NCI-H2107 (cell line): ENCODE data around the gene TMEM114.
A peak's percentile ranks its signal among the peaks of the same experiment; 100 is the strongest.
"Not testable (repeated sequence)": the region's sequence is repeated elsewhere in the genome, so short reads cannot be mapped to it uniquely, and the experiment has no call there.

ENCODE experiments used
- DNase-seq: peaks from one replicate; lab custom pipeline; 2025; lab: John Stamatoyannopoulos, UW

TMEM114 gene

DNA sequence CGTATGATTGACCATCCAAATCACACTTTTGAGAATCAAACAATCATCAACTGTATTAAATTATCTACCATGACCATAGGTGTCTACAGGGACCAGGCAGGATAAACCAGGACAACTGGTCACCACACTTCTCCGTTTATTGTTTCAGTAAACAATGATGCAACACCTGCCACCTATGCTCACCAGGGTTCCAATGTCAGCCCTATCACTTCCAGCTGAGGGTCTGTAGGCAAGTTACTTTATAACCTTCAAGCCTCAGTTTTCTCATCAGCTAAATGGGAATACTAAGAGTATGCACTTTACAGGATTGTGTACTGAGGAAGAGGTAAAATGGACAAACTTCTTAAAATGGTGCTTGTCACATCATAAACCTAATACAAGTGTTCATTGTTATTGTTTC is 14.9 kb downstream of the TMEM114 start:
- DNase-seq = no peak

DNA sequence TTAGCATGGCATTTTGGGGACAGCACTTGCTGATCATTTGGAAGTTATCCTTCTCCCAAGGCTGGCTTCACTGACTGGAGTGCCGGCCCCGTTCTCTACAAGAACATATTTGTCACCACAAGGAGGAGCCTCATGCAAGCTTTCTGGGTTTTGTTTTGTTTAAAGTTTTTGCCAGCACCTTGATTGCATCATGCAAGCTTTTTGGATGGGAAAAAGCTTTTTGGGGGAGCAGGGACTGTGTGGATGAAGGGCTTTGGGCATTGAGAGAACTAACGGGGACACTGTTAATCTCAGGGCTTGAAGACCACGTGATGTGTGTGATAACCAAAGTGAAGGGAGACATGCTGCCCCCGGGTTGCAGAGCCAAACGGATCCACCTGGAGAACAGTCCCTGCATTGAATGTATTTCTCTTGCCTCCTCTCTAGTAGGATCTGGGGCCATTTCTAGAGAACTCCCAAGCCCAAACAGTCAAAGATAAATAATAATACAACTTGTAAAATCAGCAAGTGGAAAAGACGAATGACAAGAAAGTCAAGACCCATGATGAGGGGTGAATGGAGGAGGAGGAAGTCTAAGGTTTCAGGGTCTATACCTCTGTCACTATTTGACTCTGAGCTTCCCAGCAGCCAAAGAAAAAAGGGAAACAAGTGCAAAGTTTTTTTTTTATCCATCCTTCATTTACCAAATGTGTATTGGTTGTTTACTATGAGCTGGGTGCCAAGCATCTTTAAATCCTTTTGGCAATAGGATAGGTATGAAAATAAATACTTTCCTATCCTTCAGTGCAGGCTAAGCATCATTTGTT is 17.2 kb downstream of the TMEM114 start:
- no peak for DNase-seq

DNA sequence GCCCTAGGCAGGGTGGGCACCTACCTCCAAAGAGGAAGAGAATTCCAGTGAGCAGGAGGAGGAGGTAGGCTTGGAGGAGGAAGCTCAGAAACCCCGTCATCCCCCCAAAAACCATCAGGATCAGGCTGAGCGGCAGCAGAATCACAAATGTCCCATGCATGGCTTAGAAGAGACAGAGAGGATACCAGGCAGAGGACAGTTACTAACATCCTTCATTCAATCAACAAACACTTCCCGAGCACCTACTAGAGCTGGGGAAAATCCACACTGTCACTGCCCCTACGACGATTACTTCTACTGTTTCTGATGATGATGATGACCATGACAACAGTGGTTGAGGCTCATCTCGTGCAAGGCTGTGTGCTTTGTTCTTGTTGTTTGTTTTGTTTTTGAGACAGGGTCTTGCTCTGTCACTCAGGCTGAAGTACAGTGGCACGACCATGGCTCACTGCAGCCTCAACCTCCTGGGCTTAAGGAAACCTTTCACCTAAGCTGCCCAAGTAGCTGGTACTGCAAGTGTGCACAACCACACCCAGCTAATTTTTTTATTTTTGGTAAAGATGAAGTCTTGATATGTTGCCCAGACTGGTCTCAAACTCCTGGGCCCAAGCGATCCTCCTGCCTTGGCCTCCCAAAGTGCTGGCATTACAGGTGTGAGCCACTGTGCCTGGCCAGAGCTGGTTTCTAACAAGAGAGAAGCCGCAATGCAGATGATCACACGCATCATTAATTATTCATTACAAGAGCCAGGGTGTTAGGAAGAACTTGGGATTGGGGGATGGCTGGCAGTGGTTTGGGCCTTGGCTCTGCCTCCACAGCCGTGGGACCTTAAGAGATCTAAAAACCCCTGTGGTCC is 18.0 kb downstream of the TMEM114 start:
- no peak for DNase-seq

DNA sequence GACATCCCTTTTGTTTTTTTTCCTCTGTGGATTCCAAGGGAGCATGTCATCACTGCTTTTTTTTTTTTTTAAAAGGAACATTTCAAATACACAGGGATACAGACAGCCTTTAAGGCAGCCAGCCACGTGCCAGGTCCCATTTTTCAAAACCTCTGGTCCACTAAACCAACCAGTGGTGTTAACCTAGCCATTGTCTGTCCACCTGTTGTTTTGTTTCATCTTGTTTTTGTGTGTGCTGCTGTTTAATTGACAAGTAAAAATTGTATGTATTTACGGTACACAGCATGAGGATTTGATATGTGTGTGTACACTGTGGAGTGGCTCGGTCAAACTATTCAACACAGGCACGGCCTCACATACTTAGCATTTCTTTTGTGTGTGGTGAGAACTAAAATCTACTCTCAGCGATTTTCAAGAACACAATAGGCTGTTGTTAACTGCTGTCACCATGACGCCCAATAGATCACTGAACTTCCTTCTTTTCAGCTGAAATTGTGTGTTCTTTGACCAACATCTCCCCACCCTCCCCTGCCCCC is 19.2 kb downstream of the TMEM114 start:
- no peak for DNase-seq

DNA sequence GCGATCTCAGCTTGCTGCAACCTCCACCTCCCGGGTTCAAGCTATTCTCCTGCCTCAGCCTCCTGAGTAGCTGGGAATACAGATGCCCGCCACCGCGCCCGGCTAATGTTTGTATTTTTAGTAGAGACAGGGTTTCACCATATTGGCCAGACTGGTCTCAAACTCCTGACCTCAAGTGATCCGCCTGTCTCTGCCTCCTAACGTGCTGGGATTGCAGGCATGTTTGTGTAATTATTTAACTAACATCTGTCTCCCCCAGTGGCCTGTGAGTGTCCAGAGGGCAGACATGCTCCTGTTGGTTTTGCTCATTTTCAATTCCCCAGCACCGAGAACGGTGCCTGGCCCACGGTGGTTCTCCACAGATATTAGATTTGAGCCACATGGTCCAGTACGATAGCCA is 19.9 kb downstream of the TMEM114 start:
- not testable (repeated sequence) for DNase-seq

DNA sequence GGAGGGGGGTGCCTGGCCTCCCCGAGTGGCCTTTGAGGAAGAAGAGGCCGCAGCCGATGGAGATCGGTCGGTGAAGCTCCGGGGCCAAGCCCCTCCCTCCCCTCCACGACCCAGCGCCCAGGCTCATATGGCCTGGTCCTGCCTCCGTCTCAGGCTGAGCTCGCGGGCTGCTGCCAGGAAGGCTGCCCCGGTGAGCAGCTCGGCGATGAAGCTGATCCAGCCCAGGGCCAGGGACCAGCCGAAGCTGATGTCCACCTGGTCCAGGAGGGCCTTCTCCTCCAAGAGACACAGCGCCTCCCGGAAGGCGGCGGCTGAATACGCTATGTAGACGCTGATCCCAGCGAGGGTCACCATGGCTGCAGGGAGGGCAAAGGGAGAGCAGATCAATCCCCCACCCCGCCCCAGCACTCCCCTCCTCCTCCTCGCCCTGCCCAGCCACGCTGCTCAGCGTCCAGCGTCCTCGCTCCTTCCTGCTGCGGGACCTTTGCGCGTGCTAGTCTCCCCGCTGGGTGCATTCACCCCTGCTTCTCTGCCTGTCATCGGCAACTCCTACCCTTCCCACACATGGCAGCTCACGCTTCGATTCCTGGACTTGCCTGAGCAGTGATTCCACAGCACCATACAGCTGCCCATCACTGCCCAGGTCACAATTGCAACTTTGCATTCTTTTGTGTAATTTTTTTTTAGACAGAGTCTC is 20.5 kb downstream of the TMEM114 start:
- DNase-seq = no peak

DNA sequence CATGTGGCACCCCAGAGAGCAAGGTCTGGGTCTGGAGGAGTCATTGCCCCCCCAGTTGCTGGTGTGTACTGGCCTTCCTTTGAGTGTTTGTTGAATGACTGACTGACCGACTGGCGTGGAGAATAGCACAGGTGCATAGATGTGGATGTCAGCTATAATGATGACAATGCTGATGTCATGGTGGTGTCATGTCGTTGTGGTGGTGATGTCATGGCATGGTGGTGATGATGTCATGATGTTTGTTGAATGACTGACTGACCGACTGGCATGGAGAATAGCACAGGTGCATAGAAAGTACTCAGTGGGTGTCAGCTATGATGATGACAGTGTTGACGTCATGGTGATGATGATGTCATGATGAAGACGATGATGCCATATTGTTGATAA is 22.1 kb downstream of the TMEM114 start:
- DNase-seq = no peak

DNA sequence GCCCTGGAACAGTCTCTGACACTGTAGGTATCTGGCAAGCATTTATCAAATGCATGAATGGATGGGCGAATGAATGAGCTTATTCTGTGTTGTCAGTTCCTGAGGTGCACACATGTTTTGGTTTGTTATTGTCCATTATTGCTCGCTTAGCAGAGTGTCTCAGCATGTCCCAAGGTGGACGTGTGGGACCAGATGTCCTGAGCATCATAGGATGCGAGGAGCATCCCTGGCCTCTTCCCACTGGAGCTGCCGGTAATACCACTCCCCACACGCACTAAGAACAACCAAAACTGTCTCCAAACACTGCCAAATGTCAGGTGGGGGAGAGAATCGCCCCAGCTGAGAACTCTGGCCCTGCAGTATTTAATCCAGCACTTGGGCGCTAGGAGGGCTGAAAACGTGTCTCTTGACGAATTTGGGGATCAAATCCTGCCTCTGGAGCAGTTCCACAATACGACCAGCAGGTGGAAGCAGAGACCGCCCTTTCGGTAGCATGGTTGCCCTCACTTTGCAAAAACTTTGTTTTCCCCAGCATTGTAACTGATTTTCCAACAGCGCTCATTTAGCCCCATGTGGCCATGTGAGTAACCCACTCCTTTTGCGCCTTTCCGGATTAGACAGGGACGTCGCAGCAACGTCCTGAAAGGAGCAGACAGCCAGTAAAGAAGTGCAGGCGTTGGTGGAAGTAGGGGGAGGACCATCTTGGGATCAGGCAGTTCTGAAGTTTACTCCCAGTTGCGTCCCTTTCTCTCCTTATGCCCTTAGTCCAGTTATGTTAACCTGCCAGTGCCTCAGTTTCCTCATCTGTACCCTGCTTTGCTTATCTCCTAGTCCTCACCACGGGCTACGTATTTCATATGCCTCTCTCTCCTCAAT is 22.7 kb downstream of the TMEM114 start:
- peak; percentile 83 for DNase-seq

DNA sequence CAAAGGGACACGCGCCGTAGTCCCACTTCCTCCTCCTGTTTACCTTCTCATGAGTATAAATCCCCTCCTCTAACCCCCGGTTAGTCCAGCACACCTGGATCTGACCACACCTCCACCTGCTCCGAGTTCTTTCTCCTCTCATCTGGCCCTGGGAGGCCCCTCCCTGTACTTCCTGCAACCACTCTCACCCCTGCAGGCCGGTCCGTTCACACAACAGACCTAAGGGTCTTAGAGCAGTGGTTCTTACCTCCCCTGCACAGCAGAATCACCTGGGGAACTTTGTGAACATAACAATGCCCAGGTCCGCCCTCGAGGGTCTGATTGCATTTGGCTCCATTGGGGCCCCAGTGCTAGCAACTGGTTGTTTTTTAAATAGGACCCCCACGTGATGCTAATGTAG is 24.8 kb downstream of the TMEM114 start:
- DNase-seq = no peak

DNA sequence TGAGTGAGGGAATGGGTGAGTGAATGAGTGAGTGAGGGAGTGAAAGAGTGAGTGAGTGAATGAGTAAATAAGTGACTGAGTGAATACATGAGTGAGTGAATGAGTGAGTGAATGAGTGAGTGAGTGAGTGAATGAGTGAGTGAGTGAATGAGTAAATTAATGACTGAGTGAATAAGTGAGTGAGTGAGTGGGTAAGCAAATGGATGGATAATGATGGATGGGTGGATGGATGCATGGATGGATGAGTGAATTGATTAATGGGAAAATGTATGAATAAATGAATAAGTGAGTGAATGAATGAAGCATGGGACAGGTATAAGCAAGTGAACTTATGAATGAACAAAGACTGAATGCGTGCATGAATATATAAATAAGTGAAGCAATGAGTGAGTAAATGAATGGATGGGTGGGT is 25.4 kb downstream of the TMEM114 start:
- no peak for DNase-seq

DNA sequence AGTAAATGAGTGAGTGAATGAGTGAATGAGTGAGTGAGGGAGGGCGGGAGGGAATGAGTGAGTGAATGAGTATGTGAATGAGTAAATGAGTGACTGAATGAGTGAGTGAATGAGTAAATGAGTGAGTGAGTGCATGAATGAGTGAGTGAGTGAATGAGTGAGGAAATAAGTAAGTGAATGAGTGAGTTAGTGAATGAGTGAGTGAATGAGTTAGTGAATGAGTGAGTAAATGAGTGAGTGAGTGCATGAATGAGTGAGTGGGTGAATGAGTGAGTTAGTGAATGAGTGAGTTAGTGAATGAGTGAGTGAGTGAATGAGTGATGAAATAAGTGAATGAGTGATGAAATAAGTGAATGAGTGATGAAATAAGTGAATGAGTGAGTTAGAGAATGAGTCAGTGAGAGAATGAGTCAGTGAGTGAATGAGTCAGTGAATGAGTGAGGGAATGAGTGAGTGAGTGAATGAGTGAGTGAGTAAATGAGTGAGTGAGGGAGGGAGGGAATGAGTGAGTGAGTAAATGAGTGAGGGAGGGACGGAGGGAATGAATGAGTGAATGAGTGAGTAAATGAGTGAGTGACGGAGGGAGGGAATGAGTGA is 26.3 kb downstream of the TMEM114 start:
- DNase-seq = not testable (repeated sequence)

DNA sequence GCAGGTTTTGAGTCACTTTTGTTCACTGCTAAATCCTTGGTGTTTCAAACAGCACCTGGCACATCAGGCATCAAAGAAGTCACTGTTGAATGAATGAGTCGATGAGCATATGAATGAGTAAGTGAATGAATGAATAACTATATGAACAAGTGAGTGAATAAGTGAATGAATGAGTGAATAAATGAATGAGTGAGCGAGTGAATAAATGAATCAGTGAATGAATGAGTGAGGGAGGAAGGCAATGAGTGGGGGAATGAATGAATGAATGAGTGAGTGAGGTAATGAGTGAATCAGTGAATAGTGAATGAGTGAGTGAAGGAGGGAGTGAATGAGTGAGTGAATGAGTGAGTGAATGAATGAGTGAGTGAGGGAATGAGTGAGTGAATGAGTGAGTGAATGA is 28.8 kb downstream of the TMEM114 start:
- DNase-seq = no peak

DNA sequence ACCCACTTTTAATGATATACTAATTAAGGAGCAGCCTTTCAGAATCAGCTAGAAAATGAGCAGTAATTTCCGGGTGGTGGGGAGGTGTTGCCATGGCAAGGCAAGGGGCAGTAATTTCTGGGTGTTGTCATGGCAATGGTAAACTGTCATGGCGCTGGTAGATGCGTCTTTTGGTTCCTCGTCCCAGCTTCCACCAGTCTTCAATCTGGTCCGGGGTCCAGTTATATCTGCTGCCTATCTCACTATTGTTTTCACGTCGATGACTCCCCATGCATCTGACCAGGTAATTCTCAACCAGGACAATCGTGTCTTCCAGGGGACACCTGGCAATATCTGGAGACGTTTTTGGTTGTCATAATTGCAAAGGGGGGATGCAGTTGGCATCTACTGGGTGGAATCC is 34.9 kb downstream of the TMEM114 start:
- no peak for DNase-seq

DNA sequence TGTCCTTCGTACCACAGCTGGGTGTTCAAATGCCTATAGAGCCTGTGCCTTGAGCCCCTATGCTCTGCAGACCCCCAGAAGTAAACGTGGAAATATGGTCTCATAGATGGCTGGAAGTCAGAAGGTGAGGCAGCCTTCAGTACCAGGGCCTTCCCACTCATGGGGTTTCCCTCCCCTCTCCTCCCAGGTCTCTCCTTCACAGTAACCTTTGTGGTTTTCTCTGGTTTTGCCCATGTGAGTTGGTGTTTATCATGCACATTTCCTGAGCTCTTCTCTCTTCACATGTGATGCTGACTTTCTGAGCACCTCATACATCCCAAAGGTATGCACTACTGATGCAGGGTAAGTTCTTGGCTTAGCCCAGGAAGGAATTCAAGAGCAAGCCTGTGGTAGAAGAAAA is 35.4 kb downstream of the TMEM114 start:
- no peak for DNase-seq

DNA sequence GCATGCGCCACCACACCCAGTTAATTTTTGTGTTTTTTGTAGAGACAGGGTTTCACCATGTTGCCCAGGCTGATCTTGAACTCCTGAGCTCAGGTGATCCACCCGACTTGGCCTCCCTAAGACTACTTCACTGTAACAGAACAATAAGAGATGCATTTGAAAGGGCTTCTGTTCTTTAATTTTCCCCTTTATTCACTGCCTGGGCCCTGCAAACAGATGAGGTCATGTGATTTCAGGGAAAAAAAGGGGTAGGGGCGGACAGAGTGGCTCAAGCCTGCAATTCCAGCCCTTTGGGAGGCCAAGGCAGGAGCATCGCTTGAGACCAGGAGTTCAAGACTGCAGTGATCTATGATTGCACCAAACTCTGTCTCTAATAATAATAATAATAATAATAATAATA is 36.3 kb downstream of the TMEM114 start:
- no peak for DNase-seq

DNA sequence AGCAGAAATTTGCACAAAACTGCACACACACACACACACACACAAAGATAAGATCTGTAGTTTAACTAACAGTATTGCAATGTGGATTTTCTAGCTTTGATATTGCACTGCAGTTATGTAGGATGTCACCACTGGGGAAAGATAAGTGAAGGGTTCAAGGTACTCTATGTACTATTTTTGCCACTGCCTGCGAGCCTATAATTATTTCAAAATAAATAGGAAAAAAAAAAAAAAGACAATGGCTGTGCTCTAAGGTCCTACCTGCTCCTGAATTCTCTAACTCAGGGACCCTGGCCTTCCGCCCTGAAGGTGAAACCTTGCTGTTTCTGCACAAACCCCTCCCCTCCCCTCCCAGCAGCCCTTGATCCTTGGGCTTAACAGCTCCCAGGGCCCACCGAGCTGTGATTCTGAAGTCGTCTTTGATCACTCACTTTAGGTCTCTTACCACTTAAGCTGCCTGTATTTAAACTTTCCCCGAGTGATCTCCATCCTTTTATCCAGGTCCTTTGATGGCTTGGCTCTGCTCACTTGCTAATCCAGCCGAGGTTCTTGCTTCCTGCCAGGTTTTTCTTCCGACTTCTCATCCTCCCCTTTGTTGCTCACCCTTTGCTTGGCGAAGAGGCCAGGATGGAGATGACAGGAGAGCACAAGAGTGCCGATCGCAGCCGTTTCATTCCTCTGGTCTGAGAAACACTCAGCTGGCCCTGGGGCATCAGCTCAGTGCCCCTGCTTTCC is 37.7 kb downstream of the TMEM114 start:
- DNase-seq = no peak

DNA sequence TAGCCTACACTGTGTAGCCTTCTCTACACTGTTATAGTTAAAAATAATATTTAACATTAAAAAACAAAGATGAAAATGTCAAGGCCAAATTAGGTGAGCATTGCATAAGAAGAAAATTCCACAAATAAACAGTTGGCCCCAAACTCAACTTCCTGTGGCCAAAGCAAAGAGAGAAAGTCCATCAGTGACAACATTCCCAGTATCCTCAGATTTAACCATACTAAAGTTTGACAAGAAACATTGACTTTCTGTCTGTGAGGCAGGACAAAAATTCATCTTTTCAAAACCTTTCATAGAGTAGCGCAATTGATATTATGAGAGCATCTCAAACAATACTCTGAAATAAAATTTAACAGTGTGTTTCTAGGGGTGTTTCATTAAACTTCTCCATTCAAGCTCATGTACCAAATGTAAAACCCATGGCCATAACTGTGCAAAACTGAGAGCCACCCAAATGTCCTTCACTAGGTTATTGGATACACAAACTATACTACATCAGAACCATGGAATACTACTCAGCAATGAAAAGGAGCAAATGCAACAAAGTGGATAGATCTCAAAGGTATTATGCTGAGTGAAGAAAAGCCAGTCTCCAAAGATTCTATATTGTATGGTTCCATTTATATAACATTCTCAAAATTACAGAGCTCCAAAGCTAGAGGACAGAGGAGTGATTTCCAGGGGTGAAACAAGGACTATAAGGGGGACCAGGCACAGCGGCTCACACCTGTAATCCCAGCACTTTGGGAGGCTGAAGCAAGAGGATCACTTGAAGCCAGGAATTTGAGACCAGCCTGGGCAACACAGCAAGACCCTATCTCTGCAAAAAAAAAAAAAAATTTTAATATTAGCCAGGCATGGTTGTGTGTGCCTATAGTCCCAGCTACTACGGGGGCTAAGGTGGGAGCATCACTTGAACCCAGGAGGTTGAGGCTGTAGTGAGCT is 38.7 kb downstream of the TMEM114 start:
- no peak for DNase-seq

DNA sequence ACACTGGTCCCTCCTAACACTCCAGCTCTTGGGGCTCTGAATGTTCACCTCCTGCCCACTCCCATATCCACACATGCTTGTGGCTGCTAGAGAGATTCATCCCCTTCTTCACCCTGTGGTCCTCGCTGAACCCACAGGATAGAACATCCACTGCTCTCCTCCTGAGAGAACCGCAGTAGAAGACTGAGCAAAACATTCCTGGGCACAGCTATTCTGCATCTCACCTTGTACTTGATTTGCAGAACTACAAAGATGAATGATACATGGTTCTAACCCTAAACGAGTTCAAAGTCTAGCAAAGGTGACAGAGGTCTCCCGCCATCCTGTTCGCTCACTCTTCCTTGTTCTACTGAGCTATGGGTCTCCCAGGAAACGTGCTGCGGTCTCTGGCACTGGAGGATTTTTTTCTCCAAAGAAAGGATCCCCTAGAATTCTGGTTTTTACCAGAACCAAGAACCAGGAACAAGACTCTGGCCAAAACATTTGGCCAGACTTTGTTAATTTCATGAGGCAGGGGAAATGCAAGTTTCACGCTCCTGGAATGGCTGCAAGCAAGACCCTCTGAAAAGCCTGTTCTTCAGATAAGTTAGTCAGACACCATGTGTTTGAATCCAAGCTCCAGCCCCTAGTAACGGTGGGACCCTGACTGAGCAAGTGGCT is 39.5 kb downstream of the TMEM114 start:
- DNase-seq = no peak
